GM12873 (cell line): ENCODE results near the gene USO1.

Source experiments
- TF ChIP-seq, protein P1 (sequence below): IDR thresholded peaks from 2 replicates; pipeline ENCODE4 v1.5.1; 2012; ENCODE audit warnings: low read depth, mild to moderate bottlenecking, moderate library complexity, low read length, control low read depth; ENCODE audit not compliant: insufficient read depth; ENCODE audit errors: missing control alignments

Gene USO1

DNA sequence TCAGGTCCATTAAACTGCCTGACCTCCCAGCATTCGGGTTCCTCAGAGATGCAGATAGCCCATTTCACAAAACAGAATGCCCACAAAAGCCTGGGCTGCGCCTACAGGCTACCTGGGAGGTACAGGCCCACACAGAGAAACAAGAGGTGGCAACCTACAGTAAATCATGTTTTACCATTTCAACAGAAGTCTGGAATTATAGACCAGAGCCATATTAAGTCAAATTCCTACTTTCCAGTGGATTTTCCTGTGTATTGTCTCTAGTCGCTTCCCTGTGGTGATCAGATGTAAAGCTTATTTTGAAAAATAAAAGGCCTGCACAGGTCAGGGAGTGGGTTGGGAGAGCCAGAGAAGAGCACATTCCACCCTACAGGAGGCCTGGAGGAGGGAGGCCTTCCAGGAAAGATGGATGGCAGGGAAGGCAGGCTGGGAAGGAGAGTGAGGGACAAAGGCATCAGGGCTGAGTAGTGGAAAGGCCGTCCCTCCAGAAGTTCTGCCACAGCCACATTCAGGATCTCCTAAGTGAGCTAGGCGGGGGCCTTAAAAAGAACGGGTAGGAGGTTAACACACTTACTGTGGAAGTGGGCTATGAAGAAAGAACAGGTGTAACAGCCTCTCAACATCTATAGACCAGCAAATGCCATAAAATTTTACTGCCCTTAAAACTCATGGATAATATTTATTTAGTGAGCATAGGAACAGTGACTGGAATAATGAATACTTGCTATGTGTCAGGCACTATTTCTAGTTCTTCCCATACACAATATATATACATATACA is 19.0 kb upstream of the USO1 start:
- TF ChIP-seq, protein P1, sequence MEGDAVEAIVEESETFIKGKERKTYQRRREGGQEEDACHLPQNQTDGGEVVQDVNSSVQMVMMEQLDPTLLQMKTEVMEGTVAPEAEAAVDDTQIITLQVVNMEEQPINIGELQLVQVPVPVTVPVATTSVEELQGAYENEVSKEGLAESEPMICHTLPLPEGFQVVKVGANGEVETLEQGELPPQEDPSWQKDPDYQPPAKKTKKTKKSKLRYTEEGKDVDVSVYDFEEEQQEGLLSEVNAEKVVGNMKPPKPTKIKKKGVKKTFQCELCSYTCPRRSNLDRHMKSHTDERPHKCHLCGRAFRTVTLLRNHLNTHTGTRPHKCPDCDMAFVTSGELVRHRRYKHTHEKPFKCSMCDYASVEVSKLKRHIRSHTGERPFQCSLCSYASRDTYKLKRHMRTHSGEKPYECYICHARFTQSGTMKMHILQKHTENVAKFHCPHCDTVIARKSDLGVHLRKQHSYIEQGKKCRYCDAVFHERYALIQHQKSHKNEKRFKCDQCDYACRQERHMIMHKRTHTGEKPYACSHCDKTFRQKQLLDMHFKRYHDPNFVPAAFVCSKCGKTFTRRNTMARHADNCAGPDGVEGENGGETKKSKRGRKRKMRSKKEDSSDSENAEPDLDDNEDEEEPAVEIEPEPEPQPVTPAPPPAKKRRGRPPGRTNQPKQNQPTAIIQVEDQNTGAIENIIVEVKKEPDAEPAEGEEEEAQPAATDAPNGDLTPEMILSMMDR: no peak

- TF ChIP-seq, protein P1: peak; percentile 56
Measured at GRCh38 chr4:75708218-75708691, 16.1 kb upstream of the USO1 start.

DNA sequence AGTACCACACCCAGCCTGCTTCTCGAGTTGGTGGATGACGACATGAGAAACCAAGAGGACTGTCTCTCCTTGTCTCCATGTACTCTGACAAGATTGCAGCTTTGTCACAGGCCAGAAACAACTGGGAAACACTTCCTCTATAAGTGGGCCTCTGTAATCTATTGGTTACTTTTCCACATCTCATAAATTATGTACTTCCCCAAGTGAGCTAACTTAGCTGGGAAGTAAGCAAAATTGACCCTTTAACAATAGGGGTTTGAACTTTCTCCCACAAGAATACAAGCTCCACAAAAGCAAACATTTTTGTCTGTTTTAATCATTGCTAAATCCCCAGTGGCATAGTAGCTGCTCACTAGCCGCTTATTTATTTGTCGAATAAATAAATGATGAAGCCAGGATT is 14.1 kb upstream of the USO1 start:
- TF ChIP-seq, protein P1: no peak

DNA sequence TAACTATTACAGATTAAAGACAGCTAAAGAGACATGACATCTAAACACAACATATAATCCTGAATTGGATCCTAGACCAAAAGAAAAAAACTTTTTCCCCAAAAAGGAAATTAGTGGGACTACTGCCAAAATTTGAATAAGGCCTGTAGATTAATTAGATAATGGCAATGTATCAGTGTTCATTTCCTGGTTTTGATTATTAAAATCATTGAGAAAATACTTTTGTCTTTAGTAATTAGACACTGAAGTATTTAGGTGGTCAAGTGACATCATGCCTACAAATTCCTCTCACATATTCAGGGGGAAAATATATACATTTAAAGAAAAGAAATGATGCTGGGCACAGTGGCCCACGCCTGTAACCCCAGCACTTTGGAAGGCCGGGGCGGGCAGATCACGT is 10.4 kb upstream of the USO1 start:
- TF ChIP-seq, protein P1: no peak

- TF ChIP-seq, protein P1: no peak
Measured at GRCh38 chr4:75714704-75715103, 9.7 kb upstream of the USO1 start.

DNA sequence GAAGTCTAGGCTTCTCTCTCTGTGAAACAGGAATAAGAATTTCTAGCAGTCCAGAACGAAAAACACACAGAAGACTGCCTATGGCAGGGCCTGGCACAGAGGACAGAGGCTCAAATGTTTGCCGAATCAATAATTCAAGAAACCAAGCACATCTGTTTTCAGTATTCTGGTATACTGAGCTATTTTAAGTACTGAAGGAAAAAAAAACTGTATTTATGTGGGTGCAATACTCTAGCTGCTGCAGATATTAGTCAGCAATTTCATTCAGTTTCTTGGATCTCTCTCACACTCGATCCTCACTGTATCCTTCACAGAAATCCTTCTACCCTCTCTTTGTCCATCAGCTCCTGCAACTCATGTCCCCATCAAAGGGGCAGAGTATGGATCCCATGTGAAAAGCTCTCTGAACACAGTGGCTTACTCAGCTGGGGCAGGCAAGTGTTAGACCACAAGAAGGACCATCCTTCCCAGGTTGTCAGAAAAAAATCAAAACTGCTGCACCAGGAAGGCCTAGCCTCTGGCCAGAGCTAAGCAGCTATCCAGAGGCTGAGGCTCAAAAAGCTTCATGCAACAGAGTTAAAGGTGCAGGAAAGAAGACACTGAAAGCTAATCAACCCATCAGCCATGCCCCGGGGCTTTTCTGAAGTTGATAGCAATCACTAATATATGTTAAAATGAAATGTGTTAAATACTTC is 9.1 kb upstream of the USO1 start:
- TF ChIP-seq, protein P1: no peak

GRCh38 chr4:75717408-75717807 is 7.0 kb upstream of the USO1 start:
- TF ChIP-seq, protein P1: no peak
